CD8-positive, alpha-beta memory T cell (primary cell): ENCODE results near the gene ZEB2. TPM values are rescaled to one million over a fixed set of nuclear protein-coding genes. Genes with fewer than 3 reads are reported as not detected.

Source experiments
- CTCF ChIA-PET: fragments of 350-600 bp; sonication (Branson Sonifier 250); formaldehyde crosslinking; loops from one replicate; lab custom pipeline; 2021; ENCODE audit warnings: antibody characterized with exemption; lab: Charles Lee
- POLR2A ChIA-PET: fragments of 350-600 bp; sonication (Branson Sonifier 250); formaldehyde crosslinking; loops from one replicate; lab custom pipeline; 2021; ENCODE audit warnings: antibody characterized with exemption; lab: Charles Lee
- DNase-seq, 5 donors: peaks; one replicate each; pipeline versions ENCODE4 v3.0.0 to v3.0.0-alpha.2; 2020 to 2022; ENCODE audit warnings: mixed read lengths in 1 of 5
- H3K27ac ChIP-seq: one replicate; pipeline ENCODE4 v1.7.0; 2013; ENCODE audit warnings: low read depth, mild to moderate bottlenecking, low read length, moderate library complexity
- H3K27me3 ChIP-seq: 2 replicates; pipeline ENCODE4 v1.7.0; 2013; ENCODE audit warnings: low read length, mild to moderate bottlenecking; ENCODE audit not compliant: insufficient read depth, poor library complexity, severe bottlenecking
- H3K36me3 ChIP-seq: 2 replicates; pipeline ENCODE4 v1.7.0; 2013; ENCODE audit warnings: mild to moderate bottlenecking, low read length, moderate library complexity; ENCODE audit not compliant: insufficient read depth
- H3K4me1 ChIP-seq: 2 replicates; pipeline ENCODE4 v1.7.0; 2013; ENCODE audit warnings: mild to moderate bottlenecking, low read length, moderate library complexity; ENCODE audit not compliant: insufficient read depth
- H3K4me3 ChIP-seq: 2 replicates; pipeline ENCODE4 v1.7.0; 2013; ENCODE audit warnings: mild to moderate bottlenecking, low read length
- H3K9me3 ChIP-seq: 2 replicates; pipeline ENCODE4 v1.7.0; 2013; ENCODE audit warnings: mild to moderate bottlenecking, low read length
- H3K27ac Mint-ChIP-seq, 8 donors: one replicate each; pipeline ENCODE4 v1.8.0; 2020 to 2021; ENCODE audit warnings: mixed read lengths in 8 of 8, mild to moderate bottlenecking in 6 of 8, inconsistent platforms in 3 of 8, moderate library complexity in 3 of 8
- H3K27me3 Mint-ChIP-seq, 2 donors: one replicate each; pipeline ENCODE4 v1.8.0; 2020 to 2021; ENCODE audit warnings: mixed read lengths in 2 of 2, mild to moderate bottlenecking in 1 of 2, moderate library complexity in 1 of 2
- H3K36me3 Mint-ChIP-seq, 3 donors: one replicate each; pipeline ENCODE4 v1.8.0; 2020 to 2021; ENCODE audit warnings: mixed read lengths in 3 of 3, inconsistent platforms in 1 of 3, mild to moderate bottlenecking in 1 of 3
- H3K4me1 Mint-ChIP-seq, 3 donors: one replicate each; pipeline ENCODE4 v1.8.0; 2020 to 2021; ENCODE audit warnings: mixed read lengths in 3 of 3, inconsistent platforms in 1 of 3, mild to moderate bottlenecking in 1 of 3
- H3K4me3 Mint-ChIP-seq, 7 donors: one replicate each; pipeline ENCODE4 v1.8.0; 2020 to 2021; ENCODE audit warnings: mixed read lengths in 7 of 7, mild to moderate bottlenecking in 6 of 7, moderate library complexity in 4 of 7, inconsistent platforms in 2 of 7
- H3K9me3 Mint-ChIP-seq, 5 donors: one replicate each; pipeline ENCODE4 v1.8.0; 2020 to 2022; ENCODE audit warnings: mixed read lengths in 5 of 5, mild to moderate bottlenecking in 3 of 5, moderate library complexity in 2 of 5, inconsistent platforms in 1 of 5
- polyA plus RNA-seq: library from polyadenylated mRNA; unstranded; fragments of 300-500 nt; fragmentation: Illumina TruSeq; gene quantifications from one replicate; pipeline ENCODE4 v1.2.3, GENCODE V29; 2021
- total RNA-seq, 2 experiments: library from RNA; stranded (reverse); gene quantifications; one replicate each; pipeline ENCODE4 v1.2.3, GENCODE V29; 2021

The ZEB2 gene
- total and polyA plus RNA-seq, 3 experiments from 2014 or later: 20.6 to 35.8 (median 32.7) TPM

DNA sequence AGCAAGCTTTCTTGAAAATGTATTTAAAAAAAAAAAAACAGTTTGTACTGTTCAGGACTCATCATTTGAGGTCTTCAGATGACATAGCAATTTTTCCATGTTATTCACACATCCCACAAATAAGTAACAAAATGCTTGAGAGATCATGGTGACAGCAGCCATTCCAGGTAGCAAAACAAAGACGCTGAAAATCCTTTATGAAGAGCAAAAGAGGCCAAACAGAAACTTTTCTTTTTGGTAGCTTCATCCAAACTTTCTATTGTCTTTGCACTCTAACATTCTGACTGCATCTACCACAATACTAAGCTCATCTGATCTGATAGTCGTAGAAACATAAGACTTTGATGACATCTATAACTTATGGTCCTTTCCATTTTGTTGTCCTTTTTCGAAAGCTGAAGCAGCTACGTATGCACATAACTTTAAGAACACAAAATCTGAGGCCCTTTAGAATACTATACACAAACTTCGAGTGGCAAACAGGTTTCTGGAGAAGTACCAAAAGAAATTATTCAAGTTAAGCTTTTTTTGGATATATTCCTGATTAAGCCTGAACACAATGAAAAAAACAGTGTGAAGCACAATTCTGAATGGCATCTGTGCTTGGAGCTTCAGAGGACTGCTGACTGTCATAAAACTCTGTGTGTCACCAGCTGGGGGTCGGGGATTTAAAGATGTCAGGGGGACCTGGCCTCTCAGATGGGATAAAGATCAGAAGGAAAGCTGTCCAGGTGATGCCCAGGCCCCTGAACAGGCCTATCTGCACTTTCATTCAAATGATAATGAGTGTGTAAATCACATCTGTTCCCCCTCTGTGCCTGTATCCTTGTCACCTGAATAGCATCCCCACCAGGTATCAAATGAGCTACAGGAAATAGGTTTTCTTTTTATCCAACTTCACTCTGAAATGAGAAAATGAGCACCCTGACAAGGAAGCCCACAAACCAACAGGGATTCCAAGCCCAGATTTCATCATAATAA is 75.8 kb downstream of the ZEB2 start:
- Histone ChIP-seq H3K27ac (peak overlapping the region; percentile 21), H3K27me3 (no peaks in the 10 kb centered on the region), H3K36me3 (no peaks in the 10 kb centered on the region), H3K4me3 (no peak overlapping the region), H3K9me3 (no peaks in the 10 kb centered on the region), H3K4me1 (no peaks in the 10 kb centered on the region)
- Mint-ChIP-seq H3K4me1 (peaks cover 24 to 51% (median 36%) of the 10 kb centered on the region in 3 donors), H3K4me3 (peak overlapping the region in 1 of 7 donors; percentile 17), H3K9me3 (no peaks in the 10 kb centered on the region), H3K36me3 (peaks cover 0 to 6% (median 5%) of the 10 kb centered on the region in 3 donors), H3K27ac (peak overlapping the region in 5 of 8 donors; percentile 18 to 59 (median 28)), H3K27me3 (peaks cover 0 to 2% of the 10 kb centered on the region in 2 donors)
- POLR2A ChIA-PET: no interaction called here
- CTCF ChIA-PET: no interaction called here
- no peak for DNase-seq

DNA sequence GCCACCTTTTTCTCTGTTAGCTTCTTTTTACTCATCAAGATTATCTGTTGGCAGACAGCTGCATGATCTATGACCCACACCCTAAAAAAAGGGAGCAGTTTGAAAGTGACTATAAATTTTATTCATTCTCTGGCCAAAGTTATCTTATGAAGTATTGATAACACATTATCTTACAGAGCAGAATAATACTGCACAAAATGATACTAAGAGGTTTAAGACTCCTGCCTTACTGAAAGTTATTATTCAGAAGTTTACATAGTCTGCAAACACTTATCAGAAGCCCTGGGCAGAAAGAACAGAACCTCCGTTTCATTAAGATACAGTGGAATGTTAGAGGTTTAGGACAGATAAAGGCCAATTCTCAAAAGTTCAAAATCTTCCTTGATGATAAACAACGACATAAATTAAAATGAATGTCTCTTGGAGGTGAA is 78.2 kb downstream of the ZEB2 start:
- ChIA-PET CTCF (no interaction called here), POLR2A (interaction anchor here (0.7 kb wide), 1 partner anchor 219 kb away, joined by 6 read pairs; no protein-coding TSS in a partner anchor)
- no peak for DNase-seq
- Histone ChIP-seq H3K36me3 (no peaks in the 10 kb centered on the region), H3K27ac (peak overlapping the region; percentile 58), H3K4me1 (no peaks in the 10 kb centered on the region), H3K27me3 (no peaks in the 10 kb centered on the region), H3K4me3 (no peak overlapping the region), H3K9me3 (no peaks in the 10 kb centered on the region)
- H3K9me3 Mint-ChIP-seq: no peaks in the 10 kb centered on the region
- H3K4me1 Mint-ChIP-seq: peaks cover 31 to 53% (median 40%) of the 10 kb centered on the region in 3 donors
- H3K27ac Mint-ChIP-seq: peak overlapping the region in 2 of 8 donors; percentile 7 to 12
- peaks cover 0 to 7% (median 6%) of the 10 kb centered on the region in 3 donors for H3K36me3 Mint-ChIP-seq
- peak overlapping the region in 1 of 7 donors; percentile 23 for H3K4me3 Mint-ChIP-seq
- H3K27me3 Mint-ChIP-seq: no peaks in the 10 kb centered on the region

DNA sequence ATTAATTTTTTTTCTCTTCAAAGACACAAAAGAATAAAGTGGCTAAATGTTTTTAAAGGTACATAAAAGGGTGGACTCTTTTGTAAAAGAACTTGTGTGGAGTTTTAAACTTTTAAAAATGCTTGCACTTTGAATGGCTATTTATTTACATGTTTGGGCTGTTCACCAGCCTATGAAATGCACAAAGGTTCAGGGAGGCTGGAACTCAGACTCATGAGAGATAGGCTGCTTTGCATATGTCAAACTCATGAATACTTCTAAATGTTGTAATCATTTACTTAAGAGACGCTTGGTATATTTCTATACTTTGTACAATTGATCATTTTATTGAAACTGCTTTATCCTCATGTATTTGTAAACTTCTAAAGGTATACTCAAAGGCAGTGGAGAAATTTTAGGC is 79.9 kb downstream of the ZEB2 start:
- H3K36me3 ChIP-seq: no peaks in the 10 kb centered on the region
- Mint-ChIP-seq H3K4me3 (no peak overlapping the region), H3K4me1 (peaks cover 30 to 48% (median 39%) of the 10 kb centered on the region in 3 donors), H3K27ac (peak overlapping the region in 1 of 8 donors; percentile 21), H3K27me3 (no peaks in the 10 kb centered on the region), H3K36me3 (peaks cover 5 to 9% (median 6%) of the 10 kb centered on the region in 3 donors), H3K9me3 (no peaks in the 10 kb centered on the region)
- no peaks in the 10 kb centered on the region for H3K9me3 ChIP-seq
- H3K4me1 ChIP-seq: no peaks in the 10 kb centered on the region
- POLR2A ChIA-PET: no interaction called here
- DNase-seq: no peak
- CTCF ChIA-PET: no interaction called here
- no peak overlapping the region for H3K4me3 ChIP-seq
- no peaks in the 10 kb centered on the region for H3K27me3 ChIP-seq
- no peak overlapping the region for H3K27ac ChIP-seq

DNA sequence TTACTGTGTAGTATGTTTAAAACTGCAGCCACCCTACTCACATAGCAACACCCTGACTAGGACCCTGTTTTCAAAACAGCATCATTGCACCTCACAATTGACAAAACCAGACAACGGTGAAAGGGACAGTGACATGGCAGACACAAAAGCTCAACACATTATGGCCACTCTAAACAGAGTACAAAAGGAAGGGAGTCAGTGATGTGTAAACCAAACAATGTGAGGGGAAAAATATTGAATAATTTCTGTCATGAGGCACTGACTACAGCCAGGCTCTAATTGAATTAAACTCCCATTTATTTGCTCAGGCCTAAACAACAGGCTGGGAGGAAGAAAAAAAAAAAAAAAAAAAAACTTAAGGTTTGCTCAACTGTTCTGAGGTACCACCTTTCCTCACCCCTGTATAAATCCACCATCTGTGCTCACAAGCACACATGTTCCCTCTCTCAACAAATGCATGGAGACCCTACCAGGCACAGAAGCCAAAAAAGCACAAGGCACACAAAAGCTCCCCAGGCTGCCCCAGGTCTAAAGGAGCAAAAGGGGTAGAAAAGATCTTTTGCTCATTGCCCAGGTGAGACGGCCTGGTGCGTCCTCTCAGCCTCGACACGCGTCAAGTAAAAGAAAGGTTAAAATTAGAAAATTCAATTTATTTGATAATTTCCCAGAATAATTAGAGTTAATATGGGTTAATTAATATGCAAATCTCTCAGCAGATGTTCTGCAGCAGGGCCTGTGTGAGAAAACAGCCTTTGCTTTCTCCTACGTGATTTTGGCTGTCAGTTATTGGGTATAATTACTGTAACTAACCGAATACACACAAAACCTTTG is 80.9 kb downstream of the ZEB2 start:
- no peak overlapping the region for H3K27ac ChIP-seq

DNA sequence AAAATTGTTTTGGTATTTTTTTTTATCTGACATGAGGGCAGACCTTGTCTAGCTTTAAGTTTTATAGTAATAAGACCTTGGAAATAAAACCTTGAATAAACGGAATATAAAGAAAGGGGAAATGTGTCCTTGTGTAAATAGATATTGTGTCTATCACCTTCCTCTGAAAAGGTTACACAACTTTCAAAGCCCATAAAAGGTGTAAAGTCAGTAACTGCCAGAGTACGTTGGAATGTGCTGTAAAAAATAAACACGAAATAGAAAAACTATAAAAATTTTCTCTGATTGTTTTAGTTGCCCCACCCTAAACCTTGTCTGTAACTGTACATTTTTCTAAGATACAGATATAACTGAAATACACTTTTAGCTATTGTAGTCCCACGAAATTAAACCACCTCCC is 82.3 kb downstream of the ZEB2 start:
- Mint-ChIP-seq H3K4me1 (peaks cover 32 to 39% (median 33%) of the 10 kb centered on the region in 3 donors), H3K9me3 (no peaks in the 10 kb centered on the region), H3K36me3 (peaks cover 5 to 12% (median 6%) of the 10 kb centered on the region in 3 donors), H3K27me3 (no peaks in the 10 kb centered on the region), H3K4me3 (no peak overlapping the region), H3K27ac (no peak overlapping the region)
- H3K36me3 ChIP-seq: no peaks in the 10 kb centered on the region
- ChIA-PET CTCF (interaction anchor here (1.5 kb wide), 1 partner anchor 12 kb away, joined by 3 read pairs; no protein-coding TSS in a partner anchor), POLR2A (no interaction called here)
- H3K27ac ChIP-seq: no peak overlapping the region
- no peak for DNase-seq
- no peaks in the 10 kb centered on the region for H3K9me3 ChIP-seq
- no peaks in the 10 kb centered on the region for H3K27me3 ChIP-seq
- H3K4me3 ChIP-seq: no peak overlapping the region
- H3K4me1 ChIP-seq: no peaks in the 10 kb centered on the region

More for the DNA sequence above, 80.9 kb downstream of the ZEB2 start:
- H3K4me3 ChIP-seq: no peak overlapping the region
- H3K36me3 ChIP-seq: no peaks in the 10 kb centered on the region
- no peaks in the 10 kb centered on the region for H3K9me3 ChIP-seq
- Mint-ChIP-seq H3K27ac (peak overlapping the region in 2 of 8 donors; percentile 20 to 84), H3K27me3 (no peaks in the 10 kb centered on the region), H3K9me3 (no peaks in the 10 kb centered on the region), H3K4me1 (peaks cover 32 to 39% (median 36%) of the 10 kb centered on the region in 3 donors), H3K4me3 (no peak overlapping the region), H3K36me3 (peaks cover 5 to 12% (median 6%) of the 10 kb centered on the region in 3 donors)
- no peak for DNase-seq
- ChIA-PET CTCF (interaction anchor here (1.5 kb wide), 1 partner anchor 10 kb away, joined by 3 read pairs; no protein-coding TSS in a partner anchor), POLR2A (no interaction called here)
- H3K27me3 ChIP-seq: no peaks in the 10 kb centered on the region
- no peaks in the 10 kb centered on the region for H3K4me1 ChIP-seq

DNA sequence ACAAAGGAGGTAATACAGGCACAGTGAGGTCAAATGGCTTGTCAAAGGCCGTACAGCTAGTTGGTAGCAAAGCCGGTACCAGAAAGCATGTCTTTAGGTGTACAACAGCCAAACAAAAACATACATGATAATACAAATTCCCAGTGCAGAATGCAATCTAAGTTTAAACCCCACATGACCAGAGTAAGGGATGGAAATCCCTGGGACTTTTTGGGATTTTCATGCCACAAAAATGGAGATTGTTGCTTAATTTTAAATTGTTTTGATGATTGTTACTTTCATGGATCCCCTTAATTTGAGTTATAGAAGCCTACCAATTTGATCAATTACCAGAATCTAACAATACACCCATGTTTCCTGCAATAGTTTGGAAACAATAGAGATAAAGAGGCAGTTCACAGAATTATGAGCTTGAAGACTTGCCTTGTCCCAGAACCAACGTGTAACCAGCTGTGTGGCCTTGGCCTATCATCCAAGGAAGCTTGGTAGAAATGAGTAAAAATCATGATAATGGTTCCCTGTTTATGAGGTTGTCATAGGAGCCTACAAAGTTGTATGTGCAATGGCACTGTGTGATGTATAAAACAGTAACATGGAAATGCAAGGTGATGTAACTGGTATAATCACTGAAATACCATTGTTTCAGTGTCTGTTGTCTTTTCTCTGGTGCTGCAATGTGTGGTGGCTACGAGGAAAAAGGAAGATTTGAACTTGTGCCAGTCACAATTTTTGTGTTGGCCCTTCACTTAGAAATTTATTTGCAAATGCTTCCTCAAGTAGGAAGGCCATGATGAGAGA is 85.3 kb downstream of the ZEB2 start:
- Histone ChIP-seq H3K4me3 (no peak overlapping the region), H3K27ac (no peak overlapping the region), H3K4me1 (no peaks in the 10 kb centered on the region), H3K9me3 (no peaks in the 10 kb centered on the region), H3K27me3 (no peaks in the 10 kb centered on the region), H3K36me3 (no peaks in the 10 kb centered on the region)
- Mint-ChIP-seq H3K4me1 (peaks cover 15 to 34% (median 29%) of the 10 kb centered on the region in 3 donors), H3K4me3 (no peak overlapping the region), H3K27me3 (no peaks in the 10 kb centered on the region), H3K27ac (peak overlapping the region in 1 of 8 donors; percentile 48), H3K9me3 (no peaks in the 10 kb centered on the region), H3K36me3 (peaks cover 4 to 10% (median 5%) of the 10 kb centered on the region in 3 donors)
- POLR2A ChIA-PET: interaction anchor here (0.6 kb wide), 1 partner anchor 223 kb away, joined by 3 read pairs; no protein-coding TSS in a partner anchor
- CTCF ChIA-PET: no interaction called here
- DNase-seq: no peak

DNA sequence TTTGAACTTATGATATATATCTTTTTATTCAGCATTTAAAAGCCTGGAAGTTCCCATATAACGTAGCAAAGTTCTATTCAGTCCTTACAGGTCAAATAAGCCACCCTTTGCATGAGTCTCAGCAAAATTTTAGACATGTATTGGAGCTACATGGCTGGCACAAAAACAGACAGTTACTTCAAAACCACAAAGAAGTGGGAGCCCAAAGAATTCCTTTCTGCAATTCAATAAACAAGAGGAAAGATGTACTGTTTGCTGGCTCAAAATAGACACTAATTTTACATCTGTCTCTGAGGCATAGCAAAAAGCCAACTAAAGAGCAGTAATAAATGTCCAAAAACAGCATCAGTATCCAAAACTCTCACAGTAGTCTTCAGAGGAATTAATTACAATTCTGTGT is 87.0 kb downstream of the ZEB2 start:
- ChIA-PET CTCF (no interaction called here), POLR2A (no interaction called here)
- H3K27me3 ChIP-seq: no peaks in the 10 kb centered on the region
- H3K27ac ChIP-seq: no peak overlapping the region
- no peaks in the 10 kb centered on the region for H3K9me3 ChIP-seq
- Mint-ChIP-seq H3K4me3 (no peak overlapping the region), H3K4me1 (peaks cover 0 to 26% (median 20%) of the 10 kb centered on the region in 3 donors), H3K36me3 (peaks cover 2 to 18% (median 9%) of the 10 kb centered on the region in 3 donors), H3K27ac (no peak overlapping the region), H3K9me3 (no peaks in the 10 kb centered on the region), H3K27me3 (no peaks in the 10 kb centered on the region)
- no peak overlapping the region for H3K4me3 ChIP-seq
- no peaks in the 10 kb centered on the region for H3K36me3 ChIP-seq
- DNase-seq: no peak
- H3K4me1 ChIP-seq: no peaks in the 10 kb centered on the region
